IMR-90 (cell line): Measurements from ENCODE around the gene UCK2.

ENCODE experiments used
- POLR2A ChIP-seq: IDR thresholded peaks from 2 replicates; pipeline ENCODE4 v1.6.1; 2012; ENCODE audit warnings: mild to moderate bottlenecking, low read depth, low read length
- RFX5 ChIP-seq: IDR thresholded peaks from 2 replicates; pipeline ENCODE4 v1.8.0; 2012; ENCODE audit warnings: low read depth, mild to moderate bottlenecking, low read length, moderate library complexity
- TF ChIP-seq, protein P1 (sequence below): fragments of 150-350 bp; IDR thresholded peaks from 2 replicates; pipeline ENCODE4 v1.6.1; 2017; ENCODE audit warnings: mild to moderate bottlenecking, antibody characterized with exemption, low read length, low read depth
- TF ChIP-seq, protein P2 (sequence below): fragments of 150-350 bp; IDR thresholded peaks from 2 replicates; pipeline ENCODE4 v1.6.1; 2016; ENCODE audit warnings: low read depth, mild to moderate bottlenecking, low read length, moderate library complexity, borderline replicate concordance
- TF ChIP-seq, protein P3 (sequence below): conservative IDR thresholded peaks from 2 replicates; pipeline ENCODE4 v1.5.1; 2012; ENCODE audit warnings: mild to moderate bottlenecking, low read depth, low read length, improper control_type of control experiment

DNA sequence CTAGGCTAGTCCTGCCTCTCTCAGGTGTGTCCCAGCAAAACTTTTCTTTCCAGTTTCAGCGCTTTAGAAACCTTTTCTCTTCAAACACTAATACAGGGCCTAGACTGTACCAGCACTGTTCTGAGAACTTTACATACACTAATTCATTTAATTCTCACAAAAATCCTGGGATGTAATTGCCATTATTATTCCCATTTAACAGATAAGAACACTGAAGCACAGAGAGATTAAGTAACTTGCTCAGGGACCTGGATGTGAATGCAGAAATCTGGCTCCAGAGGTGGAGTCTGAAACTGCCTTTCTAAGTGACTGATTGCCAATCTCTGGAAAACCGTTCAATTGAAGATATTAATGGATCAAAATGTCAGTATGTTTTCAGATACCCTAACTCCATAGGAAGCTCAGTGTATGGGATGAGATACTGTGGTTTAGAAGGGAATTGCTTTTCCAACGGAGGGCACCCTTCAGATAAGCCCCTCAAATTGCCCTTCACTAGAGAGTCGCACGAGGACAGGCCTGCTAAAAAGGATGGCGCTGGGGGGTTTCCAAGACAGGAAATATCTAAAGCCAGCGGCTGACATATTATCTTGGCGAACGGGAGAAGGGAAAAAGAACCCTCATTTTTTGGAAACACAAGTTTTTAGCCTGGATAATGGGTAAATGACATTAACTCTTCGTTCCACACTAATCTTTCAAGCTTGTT, 698 bp upstream of the UCK2 start:
- TF ChIP-seq, protein P1, sequence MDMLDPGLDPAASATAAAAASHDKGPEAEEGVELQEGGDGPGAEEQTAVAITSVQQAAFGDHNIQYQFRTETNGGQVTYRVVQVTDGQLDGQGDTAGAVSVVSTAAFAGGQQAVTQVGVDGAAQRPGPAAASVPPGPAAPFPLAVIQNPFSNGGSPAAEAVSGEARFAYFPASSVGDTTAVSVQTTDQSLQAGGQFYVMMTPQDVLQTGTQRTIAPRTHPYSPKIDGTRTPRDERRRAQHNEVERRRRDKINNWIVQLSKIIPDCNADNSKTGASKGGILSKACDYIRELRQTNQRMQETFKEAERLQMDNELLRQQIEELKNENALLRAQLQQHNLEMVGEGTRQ, result no peak
- TF ChIP-seq POLR2A (no peak), RFX5 (no peak)
- TF ChIP-seq, protein P2, sequence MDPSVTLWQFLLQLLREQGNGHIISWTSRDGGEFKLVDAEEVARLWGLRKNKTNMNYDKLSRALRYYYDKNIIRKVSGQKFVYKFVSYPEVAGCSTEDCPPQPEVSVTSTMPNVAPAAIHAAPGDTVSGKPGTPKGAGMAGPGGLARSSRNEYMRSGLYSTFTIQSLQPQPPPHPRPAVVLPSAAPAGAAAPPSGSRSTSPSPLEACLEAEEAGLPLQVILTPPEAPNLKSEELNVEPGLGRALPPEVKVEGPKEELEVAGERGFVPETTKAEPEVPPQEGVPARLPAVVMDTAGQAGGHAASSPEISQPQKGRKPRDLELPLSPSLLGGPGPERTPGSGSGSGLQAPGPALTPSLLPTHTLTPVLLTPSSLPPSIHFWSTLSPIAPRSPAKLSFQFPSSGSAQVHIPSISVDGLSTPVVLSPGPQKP, result no peak
- TF ChIP-seq, protein P3, sequence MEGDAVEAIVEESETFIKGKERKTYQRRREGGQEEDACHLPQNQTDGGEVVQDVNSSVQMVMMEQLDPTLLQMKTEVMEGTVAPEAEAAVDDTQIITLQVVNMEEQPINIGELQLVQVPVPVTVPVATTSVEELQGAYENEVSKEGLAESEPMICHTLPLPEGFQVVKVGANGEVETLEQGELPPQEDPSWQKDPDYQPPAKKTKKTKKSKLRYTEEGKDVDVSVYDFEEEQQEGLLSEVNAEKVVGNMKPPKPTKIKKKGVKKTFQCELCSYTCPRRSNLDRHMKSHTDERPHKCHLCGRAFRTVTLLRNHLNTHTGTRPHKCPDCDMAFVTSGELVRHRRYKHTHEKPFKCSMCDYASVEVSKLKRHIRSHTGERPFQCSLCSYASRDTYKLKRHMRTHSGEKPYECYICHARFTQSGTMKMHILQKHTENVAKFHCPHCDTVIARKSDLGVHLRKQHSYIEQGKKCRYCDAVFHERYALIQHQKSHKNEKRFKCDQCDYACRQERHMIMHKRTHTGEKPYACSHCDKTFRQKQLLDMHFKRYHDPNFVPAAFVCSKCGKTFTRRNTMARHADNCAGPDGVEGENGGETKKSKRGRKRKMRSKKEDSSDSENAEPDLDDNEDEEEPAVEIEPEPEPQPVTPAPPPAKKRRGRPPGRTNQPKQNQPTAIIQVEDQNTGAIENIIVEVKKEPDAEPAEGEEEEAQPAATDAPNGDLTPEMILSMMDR, result no peak
